Naive thymus-derived CD4-positive, alpha-beta T cell (primary cell): Measurements from ENCODE around the gene LY6G6F. TPM values are rescaled to one million over a fixed set of nuclear protein-coding genes. Genes with fewer than 3 reads are reported as not detected.

ENCODE experiments used
- ATAC-seq: fragments of 150-1000 bp; cut with Tn5 transposase; 2 replicates; pipeline ENCODE4 v1.10.0; 2021; ENCODE audit warnings: mild to moderate bottlenecking, moderate library complexity
- CTCF ChIA-PET: fragments of 350-600 bp; sonication (Branson Sonifier 250); formaldehyde crosslinking; loops from one replicate; lab custom pipeline; 2021; ENCODE audit warnings: antibody characterized with exemption; lab: Charles Lee
- POLR2A ChIA-PET: fragments of 350-600 bp; sonication (Branson Sonifier 250); formaldehyde crosslinking; loops from one replicate; lab custom pipeline; 2021; ENCODE audit warnings: antibody characterized with exemption, inconsistent platforms; lab: Charles Lee
- DNase-seq, 9 donors: peaks; one replicate each; pipeline versions ENCODE4 v3.0.0 to v3.0.0-alpha.2; 2020 to 2022; ENCODE audit warnings: mixed read lengths in 1 of 9
- H3K27ac ChIP-seq: one replicate; pipeline ENCODE4 v1.7.0; 2013; ENCODE audit warnings: mild to moderate bottlenecking, low read depth, low read length, moderate library complexity
- H3K27me3 ChIP-seq, 2 donors: one replicate each; pipeline ENCODE4 v1.7.0; 2013; ENCODE audit warnings: low read length in 2 of 2, mild to moderate bottlenecking in 2 of 2, moderate library complexity in 2 of 2; ENCODE audit not compliant: control insufficient read depth in 2 of 2, insufficient read depth in 2 of 2
- H3K36me3 ChIP-seq, 3 experiments: 1 replicate in 2 of 3; 2 replicates in 1 of 3; pipeline ENCODE4 v1.7.0; 2013; ENCODE audit warnings: low read length in 3 of 3, mild to moderate bottlenecking in 3 of 3, moderate library complexity in 1 of 3; ENCODE audit not compliant: insufficient read depth in 3 of 3, control insufficient read depth in 2 of 3
- H3K4me1 ChIP-seq, 2 donors: one replicate each; pipeline ENCODE4 v1.7.0; 2013; ENCODE audit warnings: low read length in 2 of 2, mild to moderate bottlenecking in 2 of 2, moderate library complexity in 1 of 2; ENCODE audit not compliant: control insufficient read depth in 2 of 2, insufficient read depth in 2 of 2
- H3K4me3 ChIP-seq: 2 replicates; pipeline ENCODE4 v1.7.0; 2013; ENCODE audit warnings: mild to moderate bottlenecking, low read length
- H3K9me3 ChIP-seq, 3 experiments: 1 replicate in 2 of 3; 2 replicates in 1 of 3; pipeline ENCODE4 v1.7.0; 2013; ENCODE audit warnings: low read length in 3 of 3; ENCODE audit not compliant: control insufficient read depth in 2 of 3
- H3K27ac Mint-ChIP-seq, 9 donors: one replicate each; pipeline ENCODE4 v1.8.0; 2020 to 2022; ENCODE audit warnings: mixed read lengths in 9 of 9, mild to moderate bottlenecking in 8 of 9, moderate library complexity in 5 of 9, inconsistent platforms in 2 of 9
- H3K27me3 Mint-ChIP-seq, 5 donors: one replicate each; pipeline ENCODE4 v1.8.0; 2021 to 2022; ENCODE audit warnings: mixed read lengths in 5 of 5, mild to moderate bottlenecking in 1 of 5
- H3K36me3 Mint-ChIP-seq, 5 donors: one replicate each; pipeline ENCODE4 v1.8.0; 2020 to 2022; ENCODE audit warnings: mixed read lengths in 5 of 5, mild to moderate bottlenecking in 3 of 5, inconsistent platforms in 1 of 5
- H3K4me1 Mint-ChIP-seq, 7 donors: one replicate each; pipeline ENCODE4 v1.8.0; 2020 to 2022; ENCODE audit warnings: mixed read lengths in 7 of 7, mild to moderate bottlenecking in 3 of 7, inconsistent platforms in 1 of 7
- H3K4me3 Mint-ChIP-seq, 10 donors: one replicate each; pipeline ENCODE4 v1.8.0; 2020 to 2022; ENCODE audit warnings: mild to moderate bottlenecking in 10 of 10, mixed read lengths in 10 of 10, moderate library complexity in 6 of 10, inconsistent platforms in 2 of 10
- H3K9me3 Mint-ChIP-seq, 11 donors: one replicate each; pipeline ENCODE4 v1.8.0; 2020 to 2022; ENCODE audit warnings: mixed read lengths in 11 of 11, mild to moderate bottlenecking in 4 of 11, inconsistent platforms in 1 of 11, moderate library complexity in 1 of 11
- intact Hi-C, 2 donors: fragments of 100-400 bp; cut with micrococcal nuclease; formaldehyde crosslinking; loops; one replicate each; pipeline ENCODE4 v1.15.1; 2023
- polyA plus RNA-seq, 2 donors: library from polyadenylated mRNA; unstranded; fragments of 300-500 nt; fragmentation: Illumina TruSeq; gene quantifications; one replicate each; pipeline ENCODE4 v1.2.3, GENCODE V29; 2021
- total RNA-seq, 6 experiments: library from RNA in 5 of 6; stranded (reverse) in 5 of 6; gene quantifications; 1 replicate in 5 of 6; 2 replicates in 1 of 6; pipeline ENCODE4 v1.2.3 and lab custom pipeline; 2021 to 2026

Gene LY6G6F, protein sequence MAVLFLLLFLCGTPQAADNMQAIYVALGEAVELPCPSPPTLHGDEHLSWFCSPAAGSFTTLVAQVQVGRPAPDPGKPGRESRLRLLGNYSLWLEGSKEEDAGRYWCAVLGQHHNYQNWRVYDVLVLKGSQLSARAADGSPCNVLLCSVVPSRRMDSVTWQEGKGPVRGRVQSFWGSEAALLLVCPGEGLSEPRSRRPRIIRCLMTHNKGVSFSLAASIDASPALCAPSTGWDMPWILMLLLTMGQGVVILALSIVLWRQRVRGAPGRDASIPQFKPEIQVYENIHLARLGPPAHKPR
- total RNA-seq, result under 1 TPM in 1 of 5 experiments, not detected in 4; 0.56 TPM
- polyA plus RNA-seq, result not detected
- total RNA-seq (lab: John Stamatoyannopoulos, UW), result not detected

DNA sequence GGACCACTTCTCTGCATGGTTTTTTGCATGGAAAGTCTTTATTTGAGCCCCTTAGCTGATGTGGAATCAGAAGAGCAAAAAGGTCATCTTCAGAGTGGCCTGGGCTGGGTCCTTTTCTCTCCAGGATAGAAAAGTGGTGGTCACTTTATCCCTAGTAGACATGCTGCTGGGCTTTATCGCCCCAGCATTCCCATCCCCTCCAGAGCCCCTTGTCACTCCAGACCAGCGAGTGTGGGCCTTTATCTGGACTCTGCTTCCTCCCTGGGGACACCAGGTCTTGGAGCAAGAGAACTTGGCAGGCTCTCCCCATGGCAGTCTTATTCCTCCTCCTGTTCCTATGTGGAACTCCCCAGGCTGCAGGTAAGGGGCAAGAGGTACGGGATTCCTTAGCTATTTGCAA, at the start of gene LY6G6F:
Gene LY6G6F, plus strand, starts transcription at position 268 of the 400 bp plus-strand sequence. Its CDS starts 41 bp downstream, at position 309.
- intact Hi-C loops, result loop anchor here in 1 of 2 donors (10.0 kb wide), 1 partner anchor 162 kb away; the partner anchor contains the start of genes ATP6V1G2, DDX39B and NFKBIL1
- peak within 1 kb of the TSS in 1 of 9 donors; percentile 59 for H3K27ac Mint-ChIP-seq
- no peak within 1 kb of the TSS for H3K27ac ChIP-seq
- no peak within 1 kb of the TSS for H3K4me3 ChIP-seq
- H3K27me3 ChIP-seq, result no peaks in the 10 kb centered on the region
- peaks cover 0 to 8% (median 0%) of the 10 kb centered on the region in 3 experiments for H3K36me3 ChIP-seq
- H3K9me3 Mint-ChIP-seq, result peaks cover 0 to 3% (median 0%) of the 10 kb centered on the region in 11 donors
- peaks cover 15 to 23% of the 10 kb centered on the region in 2 donors for H3K4me1 ChIP-seq
- no peak within 1 kb of the TSS for H3K4me3 Mint-ChIP-seq
- ChIA-PET CTCF (interaction anchor here (0.9 kb wide), 1 partner anchor 8 kb away, joined by 4 read pairs; no protein-coding TSS in a partner anchor), POLR2A (interaction anchor here (0.6 kb wide), 1 partner anchor 8 kb away, joined by 4 read pairs; no protein-coding TSS in a partner anchor)
- ATAC-seq (no peak), DNase-seq (no peak)
- H3K9me3 ChIP-seq, result no peaks in the 10 kb centered on the region
- H3K36me3 Mint-ChIP-seq, result no peaks in the 10 kb centered on the region
- peaks cover 0 to 5% (median 0%) of the 10 kb centered on the region in 5 donors for H3K27me3 Mint-ChIP-seq
- peaks cover 8 to 26% (median 23%) of the 10 kb centered on the region in 7 donors for H3K4me1 Mint-ChIP-seq

GRCh38 chr6:31657406-31658157, 49.1 kb upstream of the LY6G6F start:
- no peaks in the 10 kb centered on the region for H3K27me3 Mint-ChIP-seq
- H3K4me1 ChIP-seq, result peaks cover 32 to 41% of the 10 kb centered on the region in 2 donors
- intact Hi-C loops, result no loop called here

DNA sequence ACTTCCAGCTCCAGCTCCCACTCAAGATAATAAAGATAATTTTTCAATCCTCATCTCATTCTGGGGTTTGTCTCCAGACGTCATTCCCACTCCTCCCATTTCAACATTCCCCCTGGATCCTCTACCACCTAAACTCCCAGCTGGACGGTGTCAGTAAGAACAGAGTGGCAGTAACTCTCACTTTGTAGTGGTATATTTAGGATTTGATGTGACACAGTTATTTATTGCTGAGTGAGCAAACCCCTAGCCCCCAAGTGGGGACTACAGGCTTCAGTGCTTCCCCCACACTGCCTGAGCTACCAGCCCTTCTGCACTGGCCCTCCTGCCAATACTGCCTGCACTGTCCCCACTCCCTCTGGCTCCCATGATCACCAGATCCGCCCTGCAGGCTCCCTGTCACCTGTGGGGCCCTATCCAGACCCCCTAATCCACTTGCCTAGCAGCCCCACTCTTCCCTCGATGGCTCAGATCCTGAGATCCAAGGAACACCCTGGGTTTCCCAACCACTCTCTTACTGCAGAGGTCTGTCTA, 48.4 kb upstream of the LY6G6F start:
- peaks cover 35 to 45% of the 10 kb centered on the region in 2 donors for H3K4me1 ChIP-seq
- peak overlapping the region; percentile 42 to 98 (median 85) for H3K4me3 Mint-ChIP-seq
- H3K9me3 ChIP-seq, result no peaks in the 10 kb centered on the region
- ChIA-PET POLR2A (interaction anchor here (0.8 to 1.4 kb wide), 3 partner anchors 13 to 117 kb away, joined by 4 to 7 read pairs (median 4); partner anchors contain the start of genes DDX39B and LY6G5C), CTCF (interaction anchor here (0.6 to 0.7 kb wide), 2 partner anchors 109 to 939 kb away, joined by 3 read pairs; no protein-coding TSS in a partner anchor)
- H3K4me3 ChIP-seq, result no peak overlapping the region
- H3K27me3 Mint-ChIP-seq, result no peaks in the 10 kb centered on the region
- no peak for DNase-seq
- no peaks in the 10 kb centered on the region for H3K9me3 Mint-ChIP-seq
- peaks cover 44 to 76% (median 71%) of the 10 kb centered on the region in 7 donors for H3K4me1 Mint-ChIP-seq
- peak overlapping the region; percentile 88 for H3K27ac ChIP-seq
- ATAC-seq, result no peak
- peaks cover 0 to 38% (median 6%) of the 10 kb centered on the region in 3 experiments for H3K36me3 ChIP-seq
- H3K36me3 Mint-ChIP-seq, result peaks cover 5 to 31% (median 12%) of the 10 kb centered on the region in 5 donors
- intact Hi-C loops, result no loop called here
- H3K27ac Mint-ChIP-seq, result peak overlapping the region in 8 of 9 donors; percentile 62 to 92 (median 85)
- no peaks in the 10 kb centered on the region for H3K27me3 ChIP-seq

More at GRCh38 chr6:31657406-31658157, 49.1 kb upstream of the LY6G6F start:
- ChIA-PET POLR2A (interaction anchor here (0.5 to 1.4 kb wide), 4 partner anchors 14 to 168 kb away, joined by 3 to 7 read pairs (median 4); partner anchors contain the start of genes DDX39B and LY6G5C), CTCF (interaction anchor here (0.6 to 0.7 kb wide), 2 partner anchors 132 to 1502 kb away, joined by 3 read pairs; no protein-coding TSS in a partner anchor)
- no peak for ATAC-seq
- Mint-ChIP-seq H3K27ac (peak overlapping the region; percentile 60 to 92 (median 85)), H3K4me3 (peak overlapping the region; percentile 61 to 98 (median 85)), H3K4me1 (peaks cover 41 to 78% (median 72%) of the 10 kb centered on the region in 7 donors), H3K9me3 (no peaks in the 10 kb centered on the region), H3K36me3 (peaks cover 5 to 32% (median 12%) of the 10 kb centered on the region in 5 donors)
- H3K4me3 ChIP-seq, result no peak overlapping the region
- H3K27ac ChIP-seq, result peak overlapping the region; percentile 88
- H3K9me3 ChIP-seq, result no peaks in the 10 kb centered on the region
- peak in 3 of 9 donors; percentile 18 to 37 (median 25) for DNase-seq
- peaks cover 0 to 38% (median 6%) of the 10 kb centered on the region in 3 experiments for H3K36me3 ChIP-seq
- no peaks in the 10 kb centered on the region for H3K27me3 ChIP-seq

- H3K36me3 ChIP-seq, result peaks cover 0 to 38% (median 6%) of the 10 kb centered on the region in 3 experiments
- peak overlapping the region; percentile 81 to 95 (median 88) for H3K27ac Mint-ChIP-seq
- intact Hi-C loops, result no loop called here
- H3K4me3 Mint-ChIP-seq, result peak overlapping the region; percentile 89 to 98 (median 92)
- H3K36me3 Mint-ChIP-seq, result peaks cover 6 to 39% (median 16%) of the 10 kb centered on the region in 5 donors
- peaks cover 40 to 49% of the 10 kb centered on the region in 2 donors for H3K4me1 ChIP-seq
- POLR2A ChIA-PET, result interaction anchor here (0.6 to 1.3 kb wide), 3 partner anchors 80 to 310 kb away, joined by 3 to 7 read pairs (median 3); partner anchors contain the start of gene DDX39B
- peaks cover 53 to 85% (median 77%) of the 10 kb centered on the region in 7 donors for H3K4me1 Mint-ChIP-seq
- ATAC-seq (no peak), DNase-seq (no peak)
- H3K4me3 ChIP-seq, result peak overlapping the region; percentile 79
- no peaks in the 10 kb centered on the region for H3K9me3 ChIP-seq
- CTCF ChIA-PET, result interaction anchor here (0.7 kb wide), 1 partner anchor 940 kb away, joined by 3 read pairs; no protein-coding TSS in a partner anchor
- no peaks in the 10 kb centered on the region for H3K27me3 ChIP-seq
- H3K27ac ChIP-seq, result peak overlapping the region; percentile 88
- no peaks in the 10 kb centered on the region for H3K9me3 Mint-ChIP-seq
- H3K27me3 Mint-ChIP-seq, result no peaks in the 10 kb centered on the region
These were observed 47.5 kb upstream of the LY6G6F start for GRCh38 chr6:31658983-31659648.

DNA sequence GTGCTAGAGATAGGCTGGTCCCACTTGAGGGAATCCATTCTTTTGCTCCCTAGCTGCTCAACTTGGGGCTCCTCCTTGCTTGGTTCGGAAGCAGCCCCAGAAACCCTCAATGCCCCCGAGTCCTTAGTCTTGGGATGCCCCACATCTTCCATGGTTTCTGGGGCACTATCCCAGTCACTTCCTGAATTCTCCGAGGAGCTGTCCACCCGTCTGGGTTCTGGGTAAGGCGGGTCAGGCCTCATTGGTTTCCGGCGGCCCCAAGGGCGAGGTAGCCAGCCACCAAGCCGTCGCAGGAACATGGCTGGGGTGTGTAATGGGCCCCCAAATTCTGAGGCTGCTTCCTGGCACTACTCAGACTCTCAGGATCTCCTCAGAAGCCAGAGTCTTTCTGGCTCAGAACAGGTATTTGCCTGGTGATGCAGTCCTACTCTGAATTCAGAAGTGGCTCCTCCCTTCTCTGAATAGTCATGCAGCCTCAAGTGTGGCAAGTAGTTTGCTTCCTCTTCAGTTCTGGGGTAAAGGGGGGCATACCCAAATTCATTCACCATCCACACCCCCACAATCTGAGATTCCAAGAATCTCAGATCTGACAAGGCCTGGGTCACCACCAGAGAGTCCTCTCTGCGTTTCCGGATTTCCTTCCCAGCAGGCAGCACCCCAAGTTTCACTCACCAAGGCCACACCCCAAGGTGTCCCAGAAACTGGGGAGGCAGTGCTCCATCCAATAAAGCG, 46.9 kb upstream of the LY6G6F start:
- peak; percentile 47 for ATAC-seq
- Mint-ChIP-seq H3K27ac (peak overlapping the region; percentile 81 to 95 (median 88)), H3K27me3 (peaks cover 0 to under 1% (median 0%) of the 10 kb centered on the region in 5 donors), H3K9me3 (peaks cover 0 to under 1% (median 0%) of the 10 kb centered on the region in 11 donors), H3K4me3 (peak overlapping the region; percentile 89 to 98 (median 92)), H3K36me3 (peaks cover 6 to 46% (median 19%) of the 10 kb centered on the region in 5 donors), H3K4me1 (peaks cover 60 to 92% (median 83%) of the 10 kb centered on the region in 7 donors)
- no peaks in the 10 kb centered on the region for H3K27me3 ChIP-seq
- H3K27ac ChIP-seq, result peak overlapping the region; percentile 88
- ChIA-PET CTCF (no interaction called here), POLR2A (interaction anchor here (0.6 to 7.1 kb wide), 9 partner anchors 7 to 310 kb away, joined by 3 to 193 read pairs (median 5); partner anchors contain the start of genes APOM, BAG6, DDX39B and LSM2)
- peak overlapping the region; percentile 79 for H3K4me3 ChIP-seq
- intact Hi-C loops, result loop anchor here (1.0 to 10.0 kb wide), 3 partner anchors 8 to 1755 kb away; partner anchors contain the start of genes BAG6 (in 2 of the 2), CUTA (in 1 of the 2), HSD17B8 (in 1 of the 2) and PHF1 (in 1 of the 2)
- no peaks in the 10 kb centered on the region for H3K9me3 ChIP-seq
- DNase-seq, result peak in 7 of 9 donors; percentile 18 to 48 (median 32)
- H3K36me3 ChIP-seq, result peaks cover 0 to 38% (median 6%) of the 10 kb centered on the region in 3 experiments
- H3K4me1 ChIP-seq, result peaks cover 43 to 54% of the 10 kb centered on the region in 2 donors
